Body of pancreas (tissue), 4 donors: Measurements from ENCODE around the gene ADCY10. TPM values are rescaled to one million over a fixed set of nuclear protein-coding genes. Genes with fewer than 3 reads are reported as not detected.
"Not testable (repeated sequence)": the region's sequence is repeated elsewhere in the genome, so short reads cannot be mapped to it uniquely, and the experiment has no call there.

Experiments
- ATAC-seq: fragments of 150-250 bp; one replicate; pipeline ENCODE4 v1.9.1; 2016
- DNase-seq, 4 donors: peaks; one replicate each; pipeline ENCODE4 v3.0.0-alpha.2; 2019
- H3K27ac ChIP-seq, 4 donors: fragments of 200-600 bp; sonication (generic); 1 replicate in 3 of 4; 2 replicates in 1 of 4; pipeline versions ENCODE4 v1.5.1 to v1.6.1; 2016 to 2019; ENCODE audit warnings: mild to moderate bottlenecking in 1 of 4, mixed read lengths in 1 of 4, moderate library complexity in 1 of 4
- H3K27me3 ChIP-seq, 2 donors: fragments of 200-600 bp; sonication (generic); one replicate each; pipeline ENCODE4 v1.6.0; 2016; ENCODE audit warnings: mild to moderate bottlenecking in 1 of 2
- H3K36me3 ChIP-seq, 2 donors: fragments of 200-600 bp; sonication (generic); replicated peaks in 1 of 2; 2 replicates each; pipeline ENCODE4 v1.5.1; 2016; ENCODE audit warnings: low read depth in 2 of 2; ENCODE audit not compliant: insufficient read depth in 1 of 2
- H3K4me1 ChIP-seq: fragments of 200-600 bp; sonication (generic); one replicate; pipeline ENCODE4 v1.6.0; 2016
- H3K4me3 ChIP-seq, 2 donors: fragments of 200-600 bp; sonication (generic); 1 replicate in 1 of 2; 2 replicates in 1 of 2; pipeline ENCODE4 v1.5.1; 2016 to 2019
- H3K9me3 ChIP-seq, 3 donors: fragments of 200-600 bp; sonication (generic); 1 replicate in 2 of 3; 2 replicates in 1 of 3; pipeline ENCODE4 v1.5.1; 2016
- CTCF ChIP-seq, 7 experiments: fragments of 450-650 bp in 4 of 7; fragments of 200-600 bp in 3 of 7; sonication (generic) in 3 of 7; IDR thresholded peaks; one replicate each; pipeline ENCODE4 v1.5.1; 2016 to 2019; ENCODE audit warnings: antibody characterized with exemption in 7 of 7
- POLR2A ChIP-seq, 3 donors: fragments of 450-650 bp; IDR thresholded peaks; one replicate each; pipeline ENCODE4 v1.6.1; 2016; ENCODE audit warnings: antibody characterized with exemption in 3 of 3, mild to moderate bottlenecking in 2 of 3
- WGBS, 2 donors: methylation state at CpG; one replicate each; pipeline ENCODE4 v1.1.5; 2017; 5-methylcytosine and 5-hydroxymethylcytosine counted together
- intact Hi-C: fragments of 100-400 bp; cut with DNase I; formaldehyde crosslinking; loops from one replicate; pipeline ENCODE4 v1.15.1; 2023
- total RNA-seq, 2 donors: library from RNA; depleted of rRNA; stranded (reverse); fragments of >200 nt; gene quantifications; one replicate each; pipeline ENCODE4 v1.1.0, GENCODE V29; 2016

ADCY10 gene
- total RNA-seq, 2 donors from 2014 or later: 0.26 TPM; not detected in 1

GRCh38 chr1:167832693-167833092, 81.2 kb downstream of the ADCY10 start:
- 89 to 91% methylated on average over 5 of the region's 5 CpGs for WGBS, 2 donors
- intact Hi-C loops: no loop called here
- no peak for TF ChIP-seq POLR2A (IDR thresholded peaks at IDR 0.05)
- TF ChIP-seq CTCF (IDR thresholded peaks at IDR 0.05): no peak

GRCh38 chr1:167830668-167831067, 83.3 kb downstream of the ADCY10 start:
- H3K36me3 ChIP-seq, ATAC-seq, H3K9me3 ChIP-seq, DNase-seq, H3K27me3 ChIP-seq, H3K27ac ChIP-seq, H3K4me1 ChIP-seq, intact Hi-C loops, H3K4me3 ChIP-seq: not testable (repeated sequence)
- 74 to 83% methylated on average over 5 of the region's 5 CpGs for WGBS, 2 donors

More at GRCh38 chr1:167832693-167833092, 81.2 kb downstream of the ADCY10 start:
- Histone ChIP-seq H3K36me3 (no peaks in the 10 kb centered on the region), H3K27ac (no peak overlapping the region), H3K27me3 (no peaks in the 10 kb centered on the region), H3K9me3 (no peaks in the 10 kb centered on the region), H3K4me3 (no peak overlapping the region), H3K4me1 (no peaks in the 10 kb centered on the region)
- ATAC-seq (no peak), DNase-seq (no peak)

GRCh38 chr1:167829868-167830267, 84.1 kb downstream of the ADCY10 start:
- no peak overlapping the region for H3K4me3 ChIP-seq
- DNase-seq (no peak), ATAC-seq (no peak)
- H3K36me3 ChIP-seq: no peaks in the 10 kb centered on the region
- TF ChIP-seq POLR2A (IDR thresholded peaks at IDR 0.05): no peak
- no peaks in the 10 kb centered on the region for H3K27me3 ChIP-seq
- no peaks in the 10 kb centered on the region for H3K4me1 ChIP-seq
- intact Hi-C loops: no loop called here
- WGBS, 2 donors: 60% methylated on average over 2 of the region's 2 CpGs
- H3K27ac ChIP-seq: no peak overlapping the region
- no peaks in the 10 kb centered on the region for H3K9me3 ChIP-seq

- Histone ChIP-seq H3K27me3 (no peaks in the 10 kb centered on the region), H3K27ac (no peak overlapping the region), H3K4me3 (no peak overlapping the region), H3K4me1 (no peaks in the 10 kb centered on the region), H3K36me3 (no peaks in the 10 kb centered on the region), H3K9me3 (no peaks in the 10 kb centered on the region)
- ATAC-seq (no peak), DNase-seq (no peak)
- intact Hi-C loops: no loop called here
- TF ChIP-seq POLR2A (IDR thresholded peaks at IDR 0.05) (no peak), CTCF (IDR thresholded peaks at IDR 0.05) (no peak)
- 83 to 91% methylated on average over 4 of the region's 4 CpGs for WGBS, 2 donors
Measured at GRCh38 chr1:167826127-167826526, 87.8 kb downstream of the ADCY10 start.

- Histone ChIP-seq H3K4me1 (no peaks in the 10 kb centered on the region), H3K9me3 (no peaks in the 10 kb centered on the region), H3K4me3 (no peak overlapping the region), H3K27ac (no peak overlapping the region), H3K27me3 (no peaks in the 10 kb centered on the region), H3K36me3 (no peaks in the 10 kb centered on the region)
- intact Hi-C loops: no loop called here
- no peak for TF ChIP-seq POLR2A (IDR thresholded peaks at IDR 0.05)
- TF ChIP-seq CTCF (IDR thresholded peaks at IDR 0.05): no peak
- no peak for DNase-seq
- no peak for ATAC-seq
- WGBS, 2 donors: 75 to 77% methylated on average over 4 of the region's 4 CpGs
Measured at GRCh38 chr1:167825419-167826079, 88.4 kb downstream of the ADCY10 start.
